Natural killer cell (primary cell): ENCODE data around the gene PWWP2B. TPM values are rescaled to one million over a fixed set of nuclear protein-coding genes. Genes with fewer than 3 reads are reported as not detected.
A peak's percentile ranks its signal among the peaks of the same experiment; 100 is the strongest.

ENCODE experiments used
- ATAC-seq, 3 donors: fragments of 150-1000 bp in 2 of 3; fragments of 200-7000 bp in 1 of 3; cut with Tn5 transposase; 1 replicate in 1 of 3; 2 replicates in 2 of 3; pipeline ENCODE4 v1.10.0; 2021; ENCODE audit warnings: mild to moderate bottlenecking in 2 of 3, moderate library complexity in 2 of 3
- DNase-seq, 2 donors: peaks; one replicate each; pipeline versions ENCODE4 v3.0.0 to v3.0.0-alpha.2; 2013 to 2021; ENCODE audit warnings: mixed read lengths in 1 of 2
- H3K27ac ChIP-seq: one replicate; pipeline ENCODE4 v1.5.1; 2013; ENCODE audit warnings: mild to moderate bottlenecking, low read length
- H3K27me3 ChIP-seq: one replicate; pipeline ENCODE4 v1.6.1; 2013; ENCODE audit warnings: low read length; ENCODE audit not compliant: control insufficient read depth, insufficient read depth
- H3K36me3 ChIP-seq: one replicate; pipeline ENCODE4 v1.6.1; 2013; ENCODE audit warnings: low read length; ENCODE audit not compliant: control insufficient read depth, insufficient read depth
- H3K4me1 ChIP-seq: one replicate; pipeline ENCODE4 v1.6.1; 2013; ENCODE audit warnings: low read length; ENCODE audit not compliant: control insufficient read depth, insufficient read depth
- H3K4me3 ChIP-seq: one replicate; pipeline ENCODE4 v1.5.1; 2013; ENCODE audit warnings: low read length
- H3K9me3 ChIP-seq: one replicate; pipeline ENCODE4 v1.6.1; 2013; ENCODE audit warnings: low read length; ENCODE audit not compliant: control insufficient read depth, insufficient read depth
- H3K27ac Mint-ChIP-seq, 2 donors: one replicate each; pipeline ENCODE4 v1.8.0; 2022; ENCODE audit warnings: mild to moderate bottlenecking in 2 of 2, mixed read lengths in 2 of 2, moderate library complexity in 1 of 2
- H3K27me3 Mint-ChIP-seq, 2 donors: one replicate each; pipeline ENCODE4 v1.8.0; 2022; ENCODE audit warnings: low read depth in 2 of 2, mixed read lengths in 2 of 2
- H3K36me3 Mint-ChIP-seq: one replicate; pipeline ENCODE4 v1.8.0; 2022; ENCODE audit warnings: mixed read lengths
- H3K4me1 Mint-ChIP-seq, 2 donors: one replicate each; pipeline ENCODE4 v1.8.0; 2022; ENCODE audit warnings: mixed read lengths in 2 of 2
- H3K4me3 Mint-ChIP-seq: one replicate; pipeline ENCODE4 v1.8.0; 2022; ENCODE audit warnings: mild to moderate bottlenecking, moderate library complexity, mixed read lengths
- H3K9me3 Mint-ChIP-seq, 2 donors: one replicate each; pipeline ENCODE4 v1.8.0; 2022; ENCODE audit warnings: mixed read lengths in 2 of 2
- WGBS: methylation state at CpG from one replicate; pipeline ENCODE4 v1.1.7; 2013; ENCODE audit warnings: missing lambda C conversion rate; ENCODE audit not compliant: insufficient coverage; 5-methylcytosine and 5-hydroxymethylcytosine counted together
- intact Hi-C: fragments of 100-400 bp; cut with micrococcal nuclease; formaldehyde crosslinking; loops from one replicate; pipeline ENCODE4 v1.14.2; 2022
- total RNA-seq, 4 donors: library from RNA; stranded (reverse); fragments of 120-200 nt in 1 of 4; gene quantifications; one replicate each; pipeline versions ENCODE4 v1.2.3 to v1.2.4, GENCODE V29; 2013 to 2022
- TF ChIP-seq, protein P1 (sequence below): fragments of 200-600 bp; IDR thresholded peaks from one replicate; pipeline ENCODE4 v1.8.0; 2022; ENCODE audit warnings: antibody characterized with exemption

PWWP2B gene
- total RNA-seq, 3 donors from 2014 or later (not counting 1 experiment from before 2014, with no cell fraction given), result 23.7 to 29.5 (median 24.4) TPM

DNA sequence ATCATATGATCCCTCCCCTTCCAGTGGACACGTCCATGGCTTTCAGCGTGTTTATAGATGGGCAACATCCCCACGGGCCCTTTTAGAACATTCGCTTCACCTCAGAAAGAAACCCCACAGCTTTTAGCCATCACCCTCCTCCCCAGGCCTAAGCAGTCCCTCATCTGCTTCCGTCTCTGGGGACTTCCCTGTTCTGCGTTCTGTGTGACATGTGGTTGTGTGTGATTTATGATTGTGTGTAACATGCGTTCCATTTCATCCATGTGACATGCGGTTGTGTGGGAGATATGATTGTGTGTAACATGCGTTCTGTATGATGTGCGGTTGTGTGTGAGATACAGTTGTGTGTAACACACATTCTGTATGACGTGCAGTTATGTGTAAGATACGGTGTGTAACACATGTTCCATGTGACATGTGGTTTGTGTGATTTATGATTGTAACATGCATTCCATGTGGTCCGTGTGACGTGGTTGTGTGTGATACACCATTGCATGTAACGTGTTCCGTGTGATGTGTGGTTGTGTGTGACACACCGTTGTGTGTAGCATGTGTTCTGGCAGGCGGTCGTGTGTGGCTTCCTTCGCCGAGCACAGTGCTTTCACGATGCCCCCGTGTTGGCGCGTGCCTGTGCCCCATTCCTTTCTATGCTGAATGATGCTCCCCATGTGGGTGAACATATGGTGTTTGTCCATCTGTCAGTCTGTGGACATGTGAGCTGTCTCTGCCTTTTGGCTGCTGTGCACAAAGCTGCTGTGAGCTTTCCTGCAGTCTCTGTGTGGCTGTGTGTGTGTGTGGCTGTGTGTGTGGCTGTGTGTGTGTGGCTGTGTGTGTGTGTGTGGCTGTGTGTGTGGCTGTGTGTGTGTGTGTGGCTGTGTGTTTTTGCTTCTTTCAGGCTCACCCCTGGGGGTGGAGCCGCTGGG, 26.2 kb downstream of the PWWP2B start:
- Histone ChIP-seq H3K27me3 (no peaks in the 10 kb centered on the region), H3K36me3 (no peaks in the 10 kb centered on the region), H3K4me1 (peaks cover 61% of the 10 kb centered on the region), H3K9me3 (no peaks in the 10 kb centered on the region), H3K4me3 (no peak overlapping the region), H3K27ac (peak overlapping the region; percentile 99)
- ATAC-seq (peak; percentile 44 to 73 (median 56)), DNase-seq (peak in 1 of 2 donors; percentile 55)
- intact Hi-C loops, result no loop called here
- Mint-ChIP-seq H3K36me3 (no peaks in the 10 kb centered on the region), H3K27ac (peak overlapping the region; percentile 38 to 97), H3K9me3 (no peaks in the 10 kb centered on the region), H3K27me3 (no peaks in the 10 kb centered on the region), H3K4me1 (peaks cover 18 to 40% of the 10 kb centered on the region in 2 donors), H3K4me3 (peak overlapping the region; percentile 43)
- TF ChIP-seq, protein P1, sequence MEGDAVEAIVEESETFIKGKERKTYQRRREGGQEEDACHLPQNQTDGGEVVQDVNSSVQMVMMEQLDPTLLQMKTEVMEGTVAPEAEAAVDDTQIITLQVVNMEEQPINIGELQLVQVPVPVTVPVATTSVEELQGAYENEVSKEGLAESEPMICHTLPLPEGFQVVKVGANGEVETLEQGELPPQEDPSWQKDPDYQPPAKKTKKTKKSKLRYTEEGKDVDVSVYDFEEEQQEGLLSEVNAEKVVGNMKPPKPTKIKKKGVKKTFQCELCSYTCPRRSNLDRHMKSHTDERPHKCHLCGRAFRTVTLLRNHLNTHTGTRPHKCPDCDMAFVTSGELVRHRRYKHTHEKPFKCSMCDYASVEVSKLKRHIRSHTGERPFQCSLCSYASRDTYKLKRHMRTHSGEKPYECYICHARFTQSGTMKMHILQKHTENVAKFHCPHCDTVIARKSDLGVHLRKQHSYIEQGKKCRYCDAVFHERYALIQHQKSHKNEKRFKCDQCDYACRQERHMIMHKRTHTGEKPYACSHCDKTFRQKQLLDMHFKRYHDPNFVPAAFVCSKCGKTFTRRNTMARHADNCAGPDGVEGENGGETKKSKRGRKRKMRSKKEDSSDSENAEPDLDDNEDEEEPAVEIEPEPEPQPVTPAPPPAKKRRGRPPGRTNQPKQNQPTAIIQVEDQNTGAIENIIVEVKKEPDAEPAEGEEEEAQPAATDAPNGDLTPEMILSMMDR, result no peak
- WGBS, result 51% methylated on average over 24 of the region's 26 CpGs

DNA sequence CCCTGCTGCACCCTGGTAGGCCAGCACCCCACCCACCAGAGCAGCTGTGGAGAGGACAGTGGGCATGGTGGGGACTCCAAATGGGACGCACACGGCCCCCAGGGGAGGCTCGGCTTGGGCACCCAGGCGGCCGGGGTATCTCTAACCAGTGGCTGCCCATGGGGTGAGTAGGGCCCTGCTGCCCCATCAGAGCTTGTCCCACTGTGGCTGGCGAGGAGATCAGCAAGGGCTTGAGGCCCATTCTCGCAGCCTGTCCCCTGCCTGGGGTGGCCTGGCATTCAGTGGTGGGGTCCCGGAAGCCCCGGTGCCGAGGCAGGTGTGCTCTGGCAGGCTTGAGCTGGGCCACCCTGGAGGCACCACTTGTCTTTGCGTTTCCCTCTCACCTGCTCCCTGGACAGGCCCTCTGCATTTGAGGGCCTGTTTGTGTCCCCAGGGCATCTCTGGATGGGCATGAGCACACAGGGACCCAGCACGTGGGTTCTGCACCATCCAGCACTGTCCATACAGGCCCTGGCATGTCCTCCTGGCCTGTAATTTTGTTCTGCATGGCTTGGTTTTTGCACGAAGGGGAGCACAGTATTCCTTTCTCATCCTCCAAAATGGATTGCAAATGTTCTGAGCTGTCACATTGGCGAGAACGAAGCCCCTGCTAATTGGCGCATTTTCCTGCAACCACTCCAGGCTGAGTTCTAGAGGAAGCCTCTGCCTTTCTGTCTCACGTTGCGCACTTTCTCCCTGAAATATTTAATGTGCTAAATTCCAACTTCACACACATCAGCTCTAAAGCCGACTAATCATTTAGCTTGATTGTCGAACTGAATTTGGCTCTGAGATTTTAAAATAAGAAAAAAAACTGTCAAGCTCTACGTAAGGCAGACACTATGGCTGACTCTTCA, 27.2 kb downstream of the PWWP2B start:
- 94% methylated on average over 21 of the region's 21 CpGs for WGBS
- TF ChIP-seq, protein P1, result no peak
- Histone ChIP-seq H3K4me1 (peaks cover 56% of the 10 kb centered on the region), H3K27me3 (no peaks in the 10 kb centered on the region), H3K36me3 (no peaks in the 10 kb centered on the region), H3K9me3 (no peaks in the 10 kb centered on the region), H3K4me3 (no peak overlapping the region), H3K27ac (peak overlapping the region; percentile 99)
- no peaks in the 10 kb centered on the region for H3K9me3 Mint-ChIP-seq
- peak overlapping the region in 1 of 2 donors; percentile 97 for H3K27ac Mint-ChIP-seq
- no peak overlapping the region for H3K4me3 Mint-ChIP-seq
- H3K36me3 Mint-ChIP-seq, result no peaks in the 10 kb centered on the region
- H3K4me1 Mint-ChIP-seq, result peaks cover 18 to 36% of the 10 kb centered on the region in 2 donors
- H3K27me3 Mint-ChIP-seq, result no peaks in the 10 kb centered on the region
- DNase-seq (no peak), ATAC-seq (no peak)
- intact Hi-C loops, result no loop called here

DNA sequence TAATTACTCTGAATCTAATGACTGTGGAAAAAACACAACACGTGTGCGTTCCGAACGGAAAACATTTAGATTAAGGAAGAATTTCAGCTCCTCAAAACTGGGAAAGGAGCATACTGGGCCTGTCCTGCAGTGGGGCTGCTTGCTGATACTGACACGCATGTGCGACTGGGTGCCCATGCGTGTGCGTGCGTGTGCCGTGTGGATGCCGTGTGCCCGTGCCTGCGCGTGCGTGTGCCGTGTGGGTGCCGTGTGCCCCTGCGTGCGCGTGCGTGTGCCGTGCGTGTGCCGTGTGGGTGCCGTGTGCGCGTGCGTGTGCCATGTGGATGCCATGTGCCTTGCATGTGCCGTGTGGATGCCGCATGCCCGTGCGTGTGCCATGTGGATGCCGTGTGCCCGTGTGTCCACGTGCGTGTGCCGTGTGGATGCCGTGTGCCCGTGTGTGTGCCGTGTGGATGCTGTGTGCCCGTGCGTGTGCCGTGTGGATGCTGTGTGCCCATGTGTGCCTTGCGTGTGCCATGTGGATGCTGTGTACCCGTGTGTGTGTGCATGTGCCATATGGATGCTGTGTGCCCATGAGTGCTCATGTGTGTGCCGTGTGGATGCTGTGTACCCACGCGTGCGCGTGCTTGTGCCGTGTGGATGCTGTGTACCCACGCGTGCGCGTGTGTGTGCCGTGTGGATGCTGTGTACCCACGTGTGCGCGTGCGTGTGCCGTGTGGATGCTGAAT, 28.2 kb downstream of the PWWP2B start:
- Mint-ChIP-seq H3K27ac (no peak overlapping the region), H3K27me3 (no peaks in the 10 kb centered on the region), H3K9me3 (no peaks in the 10 kb centered on the region), H3K36me3 (no peaks in the 10 kb centered on the region), H3K4me3 (no peak overlapping the region), H3K4me1 (peaks cover 17 to 38% of the 10 kb centered on the region in 2 donors)
- TF ChIP-seq, protein P1, result no peak
- no peak overlapping the region for H3K27ac ChIP-seq
- DNase-seq (no peak), ATAC-seq (no peak)
- intact Hi-C loops, result no loop called here
- no peaks in the 10 kb centered on the region for H3K36me3 ChIP-seq
- WGBS, result 99% methylated on average over 61 of the region's 61 CpGs
- no peaks in the 10 kb centered on the region for H3K27me3 ChIP-seq
- H3K9me3 ChIP-seq, result no peaks in the 10 kb centered on the region
- H3K4me1 ChIP-seq, result peaks cover 57% of the 10 kb centered on the region
- H3K4me3 ChIP-seq, result no peak overlapping the region
